ENCODE results near the gene ELMO1. TPM values are rescaled to one million over a fixed set of nuclear protein-coding genes. Genes with fewer than 3 reads are reported as not detected.

The ELMO1 gene
- total RNA-seq, 1 donor = under 0.01 TPM

DNA sequence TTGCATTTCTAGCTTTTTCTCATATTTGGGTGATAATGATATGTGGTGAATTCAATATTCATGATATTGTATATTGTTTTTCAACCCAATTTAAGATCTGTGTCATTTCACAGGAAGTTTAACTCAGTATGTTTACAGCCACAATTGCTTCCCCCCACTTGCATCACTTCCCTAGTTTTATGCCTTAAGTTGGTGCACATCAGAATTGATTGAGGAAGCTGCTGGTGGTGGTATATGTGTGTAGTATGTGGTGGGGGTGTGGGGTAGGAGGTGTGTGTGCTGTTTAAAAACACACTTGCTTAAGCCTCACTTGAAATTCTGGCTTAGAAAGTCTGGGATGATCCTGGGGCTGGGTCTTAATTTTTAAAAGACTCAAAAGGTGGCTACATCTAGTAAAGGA is 479.3 kb downstream of the ELMO1 start:
- no peak for DNase-seq (ENCODE audit: low read depth)
- TF ChIP-seq, protein P1, sequence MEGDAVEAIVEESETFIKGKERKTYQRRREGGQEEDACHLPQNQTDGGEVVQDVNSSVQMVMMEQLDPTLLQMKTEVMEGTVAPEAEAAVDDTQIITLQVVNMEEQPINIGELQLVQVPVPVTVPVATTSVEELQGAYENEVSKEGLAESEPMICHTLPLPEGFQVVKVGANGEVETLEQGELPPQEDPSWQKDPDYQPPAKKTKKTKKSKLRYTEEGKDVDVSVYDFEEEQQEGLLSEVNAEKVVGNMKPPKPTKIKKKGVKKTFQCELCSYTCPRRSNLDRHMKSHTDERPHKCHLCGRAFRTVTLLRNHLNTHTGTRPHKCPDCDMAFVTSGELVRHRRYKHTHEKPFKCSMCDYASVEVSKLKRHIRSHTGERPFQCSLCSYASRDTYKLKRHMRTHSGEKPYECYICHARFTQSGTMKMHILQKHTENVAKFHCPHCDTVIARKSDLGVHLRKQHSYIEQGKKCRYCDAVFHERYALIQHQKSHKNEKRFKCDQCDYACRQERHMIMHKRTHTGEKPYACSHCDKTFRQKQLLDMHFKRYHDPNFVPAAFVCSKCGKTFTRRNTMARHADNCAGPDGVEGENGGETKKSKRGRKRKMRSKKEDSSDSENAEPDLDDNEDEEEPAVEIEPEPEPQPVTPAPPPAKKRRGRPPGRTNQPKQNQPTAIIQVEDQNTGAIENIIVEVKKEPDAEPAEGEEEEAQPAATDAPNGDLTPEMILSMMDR (IDR thresholded peaks at IDR 0.05; ENCODE audit: insufficient read depth, low read depth, low read length) = no peak
- no peak overlapping the region for H3K4me3 ChIP-seq (ENCODE audit: low read depth, low read length)

DNA sequence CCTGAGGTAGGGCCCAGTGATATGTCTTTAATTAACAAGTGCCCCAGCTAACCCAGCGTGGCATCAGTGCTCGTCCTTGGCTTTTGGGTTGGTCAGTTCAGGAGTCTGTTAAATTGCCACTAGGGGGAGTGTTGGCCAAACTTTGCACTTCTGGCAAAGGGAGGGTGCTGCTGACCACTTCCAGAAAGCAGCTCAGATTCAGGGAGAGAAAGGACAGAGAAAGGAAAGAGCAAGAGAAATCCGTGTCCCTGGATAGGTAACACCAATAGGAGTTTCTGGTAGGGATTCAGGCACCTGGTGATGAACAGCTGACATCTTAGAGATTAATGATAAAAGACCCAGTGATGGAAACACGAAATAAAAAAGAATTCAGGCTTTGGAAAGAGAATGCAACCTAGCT is 481.3 kb downstream of the ELMO1 start:
- DNase-seq (ENCODE audit: low read depth) = peak; percentile 68
- TF ChIP-seq, protein P1 (IDR thresholded peaks at IDR 0.05; ENCODE audit: insufficient read depth, low read depth, low read length) = peak; percentile 89
- H3K4me3 ChIP-seq (ENCODE audit: low read depth, low read length) = no peak overlapping the region

DNA sequence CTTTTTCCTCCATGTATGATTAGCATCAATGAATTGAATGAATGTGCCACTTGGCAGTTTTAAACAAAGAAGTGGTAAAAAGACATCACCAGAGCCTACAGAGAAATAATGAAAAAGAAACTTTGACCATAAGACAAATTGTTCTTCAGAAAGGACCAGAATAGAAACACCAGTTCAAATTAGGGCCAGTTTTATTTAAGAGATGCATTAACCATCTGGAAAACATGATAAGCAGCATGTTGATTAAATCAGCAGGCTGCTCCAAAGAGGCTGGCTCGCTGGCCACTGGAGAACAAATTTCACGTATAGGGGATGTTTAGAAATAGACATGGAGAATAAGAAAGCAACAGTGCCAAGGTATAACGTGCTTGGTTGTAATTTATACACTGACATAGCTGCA is 482.0 kb downstream of the ELMO1 start:
- H3K4me3 ChIP-seq (ENCODE audit: low read depth, low read length) = no peak overlapping the region
- no peak for DNase-seq (ENCODE audit: low read depth)
- TF ChIP-seq, protein P1 (IDR thresholded peaks at IDR 0.05; ENCODE audit: insufficient read depth, low read depth, low read length) = no peak

GRCh38 chr7:36966039-36966438 is 482.6 kb downstream of the ELMO1 start:
- no peak overlapping the region for H3K4me3 ChIP-seq (ENCODE audit: low read depth, low read length)
- TF ChIP-seq, protein P1 (IDR thresholded peaks at IDR 0.05; ENCODE audit: insufficient read depth, low read depth, low read length) = no peak
- DNase-seq (ENCODE audit: low read depth) = no peak

DNA sequence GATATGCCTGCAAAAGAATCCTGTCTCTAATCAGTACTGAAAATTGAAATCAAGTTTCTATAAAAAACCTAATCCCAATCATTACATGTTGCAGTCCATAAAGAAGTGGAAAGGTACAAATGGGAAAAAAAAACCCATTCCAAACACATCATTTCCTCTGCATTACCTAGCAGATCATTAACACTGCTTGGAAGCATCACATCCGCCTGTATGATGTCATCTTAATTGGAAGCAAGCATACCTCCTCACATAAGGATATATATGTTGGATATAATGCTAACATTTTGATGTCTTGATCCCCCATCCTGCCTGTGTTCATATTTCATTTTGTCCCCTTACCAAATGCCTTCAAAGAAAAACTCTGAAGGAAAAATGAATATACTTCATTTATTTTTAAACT is 483.0 kb downstream of the ELMO1 start:
- no peak for DNase-seq (ENCODE audit: low read depth)
- H3K4me3 ChIP-seq (ENCODE audit: low read depth, low read length) = no peak overlapping the region
- TF ChIP-seq, protein P1 (IDR thresholded peaks at IDR 0.05; ENCODE audit: insufficient read depth, low read depth, low read length) = no peak

- TF ChIP-seq, protein P1 (IDR thresholded peaks at IDR 0.05; ENCODE audit: insufficient read depth, low read depth, low read length) = no peak
- H3K4me3 ChIP-seq (ENCODE audit: low read depth, low read length) = no peak overlapping the region
- DNase-seq (ENCODE audit: low read depth) = no peak
Observed at GRCh38 chr7:36964297-36964696, 484.4 kb downstream of the ELMO1 start.

DNA sequence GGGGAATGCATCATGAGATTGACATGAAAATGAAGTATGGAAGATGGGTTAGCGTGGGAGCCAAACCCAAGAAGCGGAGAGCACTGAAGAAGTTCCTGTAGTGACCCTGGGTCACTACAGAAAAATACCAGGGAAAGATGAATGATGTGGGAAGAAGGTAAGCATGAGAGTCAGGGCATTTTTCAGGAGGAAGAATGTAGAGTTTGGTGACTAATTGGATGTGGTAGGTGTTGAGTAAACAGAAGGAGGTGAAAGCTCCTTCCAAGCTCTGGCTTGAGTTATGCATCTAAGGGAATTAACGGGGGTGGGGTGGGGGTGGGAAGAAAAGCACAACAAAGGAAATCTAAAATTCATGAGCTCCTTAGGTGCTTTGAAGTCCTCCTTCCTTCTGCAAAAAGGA is 486.3 kb downstream of the ELMO1 start:
- no peak for DNase-seq (ENCODE audit: low read depth)
- H3K4me3 ChIP-seq (ENCODE audit: low read depth, low read length) = no peak overlapping the region
- TF ChIP-seq, protein P1 (IDR thresholded peaks at IDR 0.05; ENCODE audit: insufficient read depth, low read depth, low read length) = no peak

All from fibroblast of villous mesenchyme (primary cell).